Measurements from ENCODE around the gene GNAS. TPM values are rescaled to one million over a fixed set of nuclear protein-coding genes. Genes with fewer than 3 reads are reported as not detected.

GNAS gene
- total RNA-seq = 434 and 469 TPM in 2 replicates

DNA sequence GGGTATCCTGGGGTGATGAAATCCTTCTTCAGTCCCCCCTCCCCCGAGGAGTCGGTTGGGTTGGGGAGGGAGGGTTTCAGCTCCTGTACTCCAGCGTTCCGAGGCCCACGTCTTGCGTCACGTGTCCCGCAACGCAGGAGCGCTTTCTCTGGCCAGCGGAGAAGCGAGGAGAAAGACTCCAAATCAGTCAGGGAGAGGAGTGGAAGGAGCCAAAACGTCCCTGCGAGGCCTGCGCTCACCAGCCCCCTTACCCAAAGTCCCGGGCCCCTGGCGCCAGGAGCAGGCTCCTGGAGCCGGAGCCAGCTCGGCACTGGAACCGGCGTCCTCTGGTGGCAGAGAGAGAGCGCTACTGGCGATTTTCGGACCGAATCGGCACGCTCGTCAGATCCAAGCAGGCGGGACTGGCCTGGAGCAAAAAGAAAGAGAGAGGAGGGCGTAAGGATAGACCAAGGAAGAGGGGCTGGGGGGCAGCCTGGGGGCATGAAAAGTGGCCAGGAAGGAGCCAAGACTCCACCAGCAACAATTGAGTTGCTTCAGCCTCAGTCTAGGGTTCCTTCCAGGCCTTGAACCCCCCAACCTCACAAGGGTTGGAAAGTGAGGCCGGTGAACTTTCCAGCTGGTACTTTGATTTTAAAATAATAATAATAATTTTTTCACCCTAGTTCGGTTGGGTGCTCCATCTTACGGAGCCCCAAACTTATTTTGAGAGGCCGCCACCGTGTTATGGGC lies at the start of gene GNAS:
GNAS (plus strand) TSS at position 174 of the 729 bp plus-strand sequence.

DNA sequence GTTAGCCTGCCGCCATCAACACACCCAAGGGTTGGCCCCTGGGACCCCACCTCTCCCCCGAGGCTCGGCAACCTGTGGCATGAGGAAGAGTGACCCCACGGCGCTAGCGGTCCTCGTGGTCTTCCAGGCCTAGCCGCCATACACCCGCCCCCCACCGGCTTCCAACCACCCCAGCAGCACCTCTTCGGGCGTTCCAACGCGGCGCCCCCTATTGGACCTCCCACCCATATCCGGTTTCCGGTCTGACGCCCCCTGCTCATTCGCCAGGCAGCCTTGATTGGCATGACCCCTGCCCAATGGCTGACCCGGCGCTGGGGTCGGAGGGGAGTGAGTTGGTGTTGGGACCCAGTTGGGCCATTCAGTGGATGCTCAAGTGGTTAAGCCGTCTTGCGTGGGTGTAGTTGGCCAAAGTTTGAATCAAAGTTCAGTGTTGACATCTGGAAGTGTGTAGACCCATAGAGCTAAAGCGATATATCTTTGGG lies 1.8 kb upstream of the GNAS start, which contains the start of gene GNAS-AS1:
GNAS-AS1 (minus strand) TSS at position 210 of the 482 bp plus-strand sequence.

Small RNA genes lying within 50 kb of the gene (small RNA-seq; reads per million reads assigned to genes)
- gene MIR298 (not detected), gene RF02127 (not detected), gene RF02128 (not detected), gene RF02130 (not detected), gene RF02131 (not detected)

Other genes with a start within 250 kb of the GNAS start
- gene STX16, start 201.4 kb upstream of the GNAS start, total RNA-seq = 28.2 and 32.4 TPM in 2 replicates
- 14.5 and 14.9 TPM in 2 replicates for gene NPEPL1, start 159.9 kb upstream of the GNAS start, total RNA-seq
- 0.32 and 0.39 TPM in 2 replicates for gene GNAS-AS1, start 1.8 kb upstream of the GNAS start, total RNA-seq
- gene NELFCD, start 128.5 kb downstream of the GNAS start, total RNA-seq = 33.8 and 42.6 TPM in 2 replicates
- gene CTSZ, start 154.5 kb downstream of the GNAS start, total RNA-seq = 115 and 118 TPM in 2 replicates
- gene TUBB1, start 166.7 kb downstream of the GNAS start, total RNA-seq = not detected in 2 replicates
- 14.6 and 22.0 TPM in 2 replicates for gene ATP5F1E, start 179.6 kb downstream of the GNAS start, total RNA-seq
- 48.1 and 56.8 TPM in 2 replicates for gene PRELID3B, start 190.1 kb downstream of the GNAS start, total RNA-seq

All from articular chondrocyte of knee joint (primary cell).